ENCODE measurements around the gene RTL1.

Gene RTL1

GRCh38 chr14:100895411-100895810, 8.1 kb downstream of the RTL1 start:
- no peaks in the 10 kb centered on the region for H3K9me3 ChIP-seq
- H3K4me3 ChIP-seq, result no peak overlapping the region
- intact Hi-C loops (cut with DNase I; ENCODE audit: low total_unique reads), result no loop called here
- TF ChIP-seq CTCF (IDR thresholded peaks at IDR 0.05), result no peak
- H3K36me3 ChIP-seq, result no peaks in the 10 kb centered on the region
- H3K4me1 ChIP-seq, result peaks cover 0 to 9% (median 5%) of the 10 kb centered on the region in 4 donors
- peaks cover 0 to 45% of the 10 kb centered on the region in 2 donors for H3K27me3 ChIP-seq
- no peak overlapping the region for H3K27ac ChIP-seq
- peak in 1 of 2 donors; percentile 28 for DNase-seq

- H3K27me3 ChIP-seq, result peaks cover 0 to 42% of the 10 kb centered on the region in 2 donors
- intact Hi-C loops (cut with DNase I; ENCODE audit: low total_unique reads), result no loop called here
- peak in 1 of 2 donors; percentile 28 for DNase-seq
- no peak for TF ChIP-seq CTCF (IDR thresholded peaks at IDR 0.05)
- no peaks in the 10 kb centered on the region for H3K9me3 ChIP-seq
- no peak overlapping the region for H3K4me3 ChIP-seq
- H3K36me3 ChIP-seq, result no peaks in the 10 kb centered on the region
- no peak overlapping the region for H3K27ac ChIP-seq
- peaks cover 0 to 6% (median 5%) of the 10 kb centered on the region in 4 donors for H3K4me1 ChIP-seq
These were observed 9.1 kb downstream of the RTL1 start for GRCh38 chr14:100894416-100894815.

- peaks cover 0 to 35% of the 10 kb centered on the region in 2 donors for H3K27me3 ChIP-seq
- no peaks in the 10 kb centered on the region for H3K4me1 ChIP-seq
- no peak overlapping the region for H3K27ac ChIP-seq
- TF ChIP-seq CTCF (IDR thresholded peaks at IDR 0.05), result no peak
- no peaks in the 10 kb centered on the region for H3K36me3 ChIP-seq
- peak in 1 of 2 donors; percentile 44 for DNase-seq
- no peak overlapping the region for H3K4me3 ChIP-seq
- intact Hi-C loops (cut with DNase I; ENCODE audit: low total_unique reads), result no loop called here
- H3K9me3 ChIP-seq, result no peaks in the 10 kb centered on the region
These were observed 9.8 kb downstream of the RTL1 start for GRCh38 chr14:100893760-100894159.

GRCh38 chr14:100893228-100893601, 10.3 kb downstream of the RTL1 start:
- Histone ChIP-seq H3K36me3 (no peaks in the 10 kb centered on the region), H3K27ac (no peak overlapping the region)

GRCh38 chr14:100892496-100893227, 10.9 kb downstream of the RTL1 start:
- H3K4me3 ChIP-seq, result no peak overlapping the region
- H3K27me3 ChIP-seq, result peaks cover 0 to 30% of the 10 kb centered on the region in 2 donors
- H3K36me3 ChIP-seq, result no peaks in the 10 kb centered on the region
- H3K4me1 ChIP-seq, result no peaks in the 10 kb centered on the region
- DNase-seq, result no peak
- intact Hi-C loops (cut with DNase I; ENCODE audit: low total_unique reads), result no loop called here
- H3K27ac ChIP-seq, result no peak overlapping the region
- TF ChIP-seq CTCF (IDR thresholded peaks at IDR 0.05), result no peak
- H3K9me3 ChIP-seq, result no peaks in the 10 kb centered on the region

More at GRCh38 chr14:100893228-100893601, 10.3 kb downstream of the RTL1 start:
- no peaks in the 10 kb centered on the region for H3K4me1 ChIP-seq
- peaks cover 0 to 30% of the 10 kb centered on the region in 2 donors for H3K27me3 ChIP-seq
- H3K9me3 ChIP-seq, result no peaks in the 10 kb centered on the region
- no peak overlapping the region for H3K4me3 ChIP-seq
- DNase-seq, result peak in 1 of 2 donors; percentile 51
- intact Hi-C loops (cut with DNase I; ENCODE audit: low total_unique reads), result no loop called here
- no peak for TF ChIP-seq CTCF (IDR thresholded peaks at IDR 0.05)
